Endothelial cell (in vitro differentiated cells): Measurements from ENCODE around the gene GUCY1A2. TPM values are rescaled to one million over a fixed set of nuclear protein-coding genes. Genes with fewer than 3 reads are reported as not detected.

ENCODE experiments used
- DNase-seq: peaks from one replicate; pipeline ENCODE4 v3.0.0; 2021; ENCODE audit warnings: low spot score
- H3K27ac Mint-ChIP-seq: one replicate; pipeline ENCODE4 v1.8.0; 2021; ENCODE audit warnings: mixed read lengths, inconsistent platforms; ENCODE audit not compliant: unreplicated experiment
- H3K27me3 Mint-ChIP-seq: one replicate; pipeline ENCODE4 v1.8.0; 2021; ENCODE audit warnings: mild to moderate bottlenecking, moderate library complexity, mixed read lengths, inconsistent platforms; ENCODE audit not compliant: unreplicated experiment
- H3K36me3 Mint-ChIP-seq: one replicate; pipeline ENCODE4 v1.8.0; 2021; ENCODE audit warnings: mild to moderate bottlenecking, low read depth, mixed read lengths, inconsistent platforms; ENCODE audit not compliant: unreplicated experiment
- H3K4me1 Mint-ChIP-seq: one replicate; pipeline ENCODE4 v1.8.0; 2021; ENCODE audit warnings: mild to moderate bottlenecking, mixed read lengths, inconsistent platforms; ENCODE audit not compliant: unreplicated experiment
- H3K4me3 Mint-ChIP-seq: one replicate; pipeline ENCODE4 v1.8.0; 2021; ENCODE audit warnings: mild to moderate bottlenecking, mixed read lengths, inconsistent platforms; ENCODE audit not compliant: unreplicated experiment
- H3K9me3 Mint-ChIP-seq: one replicate; pipeline ENCODE4 v1.8.0; 2021; ENCODE audit warnings: mixed read lengths, inconsistent platforms; ENCODE audit not compliant: unreplicated experiment
- CTCF ChIP-seq: fragments of 200-600 bp; sonication (generic); IDR thresholded peaks from one replicate; pipeline ENCODE4 v1.5.0; 2021; ENCODE audit warnings: antibody characterized with exemption; ENCODE audit not compliant: unreplicated experiment
- total RNA-seq: library from RNA; stranded (reverse); fragmentation: NEBNext Ultra II Directional; extraction: Animal tissue kit (Norgen Biotek cat#: 25700); gene quantifications from one replicate; pipeline ENCODE4 v1.2.1, GENCODE V29; 2021; ENCODE audit not compliant: unreplicated experiment

Gene GUCY1A2
- total RNA-seq, 1 donor from 2014 or later, result 0.10 TPM

- peaks cover 4% of the 10 kb centered on the region for H3K4me1 Mint-ChIP-seq
- H3K4me3 Mint-ChIP-seq, result no peak overlapping the region
- TF ChIP-seq CTCF, result no peak
- no peaks in the 10 kb centered on the region for H3K9me3 Mint-ChIP-seq
- no peaks in the 10 kb centered on the region for H3K27me3 Mint-ChIP-seq
- no peak overlapping the region for H3K27ac Mint-ChIP-seq
- H3K36me3 Mint-ChIP-seq, result no peaks in the 10 kb centered on the region
- no peak for DNase-seq
Measured at GRCh38 chr11:106681435-106681834, 336.8 kb downstream of the GUCY1A2 start.

- Mint-ChIP-seq H3K4me1 (peaks cover 4% of the 10 kb centered on the region), H3K4me3 (no peak overlapping the region), H3K36me3 (no peaks in the 10 kb centered on the region), H3K9me3 (no peaks in the 10 kb centered on the region), H3K27ac (no peak overlapping the region), H3K27me3 (no peaks in the 10 kb centered on the region)
- no peak for DNase-seq
- TF ChIP-seq CTCF, result no peak
Measured at GRCh38 chr11:106679581-106679980, 338.7 kb downstream of the GUCY1A2 start.

GRCh38 chr11:106679181-106679580 is 339.1 kb downstream of the GUCY1A2 start:
- no peaks in the 10 kb centered on the region for H3K36me3 Mint-ChIP-seq
- H3K4me1 Mint-ChIP-seq, result peaks cover 4% of the 10 kb centered on the region
- no peak for DNase-seq
- H3K4me3 Mint-ChIP-seq, result no peak overlapping the region
- H3K9me3 Mint-ChIP-seq, result no peaks in the 10 kb centered on the region
- no peaks in the 10 kb centered on the region for H3K27me3 Mint-ChIP-seq
- TF ChIP-seq CTCF, result no peak
- H3K27ac Mint-ChIP-seq, result no peak overlapping the region

GRCh38 chr11:106670069-106670468 is 348.2 kb downstream of the GUCY1A2 start:
- DNase-seq, result no peak
- no peak overlapping the region for H3K27ac Mint-ChIP-seq
- H3K4me1 Mint-ChIP-seq, result peaks cover 2% of the 10 kb centered on the region
- no peak for TF ChIP-seq CTCF
- H3K36me3 Mint-ChIP-seq, result no peaks in the 10 kb centered on the region
- H3K27me3 Mint-ChIP-seq, result peaks cover 4% of the 10 kb centered on the region
- H3K4me3 Mint-ChIP-seq, result no peak overlapping the region
- H3K9me3 Mint-ChIP-seq, result no peaks in the 10 kb centered on the region

- H3K4me3 Mint-ChIP-seq, result no peak overlapping the region
Measured at GRCh38 chr11:106668147-106668546, 350.1 kb downstream of the GUCY1A2 start.

More at GRCh38 chr11:106668147-106668546, 350.1 kb downstream of the GUCY1A2 start:
- Mint-ChIP-seq H3K4me1 (peaks cover 2% of the 10 kb centered on the region), H3K9me3 (no peaks in the 10 kb centered on the region), H3K27ac (no peak overlapping the region), H3K36me3 (no peaks in the 10 kb centered on the region), H3K27me3 (peaks cover 4% of the 10 kb centered on the region)
- TF ChIP-seq CTCF, result no peak
- no peak for DNase-seq
